ENCODE results near the gene TRIM21. TPM values are rescaled to one million over a fixed set of nuclear protein-coding genes. Genes with fewer than 3 reads are reported as not detected.

TRIM21 gene
- total and polyA plus RNA-seq, 10 of the 15 experiments (the other 5 are each of a cell fraction or from before 2014, with no cell fraction given): 24.3 to 80.6 (median 31.7) TPM

- H3K4me2 ChIP-seq (ENCODE audit: control insufficient read depth, insufficient read depth): no peak overlapping the region
- H3K9ac ChIP-seq (ENCODE audit: control insufficient read depth, insufficient read depth, low read length): no peak overlapping the region
- no peak for DNase-seq (ENCODE audit: low read depth, low spot score)
- TF ChIP-seq E2F8 (IDR thresholded peaks at IDR 0.05; ENCODE audit: low read depth, partially characterized antibody): no peak
- no peak for TF ChIP-seq SMARCA5 (IDR thresholded peaks at IDR 0.05)
- no peak for TF ChIP-seq ZBTB11 (CRISPR knock-in tag; IDR thresholded peaks at IDR 0.05)
- ATAC-seq: no peak
- H3K79me2 ChIP-seq (ENCODE audit: control insufficient read depth, insufficient read depth, low read length): no peaks in the 10 kb centered on the region
- no peak overlapping the region for H3K27ac ChIP-seq (ENCODE audit: control insufficient read depth, insufficient read depth)
- WGBS (ENCODE audit: insufficient coverage, insufficient replicate concordance, low lambda C conversion rate, missing lambda C conversion rate): 89% methylated on average over 3 of the region's 3 CpGs
- intact Hi-C loops (cut with micrococcal nuclease; ENCODE audit: unreplicated experiment) (no loop called here), in situ Hi-C loops (cut with MboI) (no loop called here)
- ChIA-PET SMC1A (ENCODE audit: uncharacterized antibody, unreplicated experiment) (no interaction called here), POLR2A (no interaction called here), RAD21 (ENCODE audit: unreplicated experiment) (no interaction called here), CTCF (no interaction called here)
- H3K4me1 ChIP-seq (ENCODE audit: control insufficient read depth, insufficient read depth, low read length): no peaks in the 10 kb centered on the region
- no peak overlapping the region for H3K4me3 ChIP-seq
- H2AFZ ChIP-seq (ENCODE audit: control insufficient read depth, low read depth, low read length): no peak overlapping the region
- H3K27me3 ChIP-seq (replicated peaks in 1 of 2; ENCODE audit: control insufficient read depth in 2 of 2, insufficient read depth in 2 of 2, low read length in 1 of 2): peaks cover 0 to 2% of the 10 kb centered on the region in 2 experiments; a peak in 1 of 4 replicates
- no peaks in the 10 kb centered on the region for H4K20me1 ChIP-seq (ENCODE audit: control insufficient read depth, insufficient read depth)
- H3K36me3 ChIP-seq (ENCODE audit: control insufficient read depth in 2 of 2, insufficient read depth in 2 of 2, low read length in 1 of 2): no peaks in the 10 kb centered on the region
- no TSS peak for BruUV-seq (replicated peaks)
- FAIRE-seq: no peak
- no peaks in the 10 kb centered on the region for H3K9me3 ChIP-seq (replicated peaks; ENCODE audit: control insufficient read depth, insufficient read depth, low read length)
Observed at GRCh38 chr11:4441515-4441914, 48.0 kb upstream of the TRIM21 start.

All from GM12878 (cell line).